H9 (cell line): Measurements from ENCODE around the gene AACS. TPM values are rescaled to one million over a fixed set of nuclear protein-coding genes. Genes with fewer than 3 reads are reported as not detected.
A peak's percentile ranks its signal among the peaks of the same experiment; 100 is the strongest.

ENCODE experiments used
- DNase-seq: peaks from one replicate; pipeline ENCODE4 v3.0.0-alpha.2; 2017
- H2AFZ ChIP-seq: one replicate; pipeline ENCODE4 v1.6.1; 2013; ENCODE audit warnings: mild to moderate bottlenecking, low read length, control low read depth, moderate library complexity
- H2AK5ac ChIP-seq: 2 replicates; pipeline ENCODE4 v1.6.1; 2013; ENCODE audit warnings: low read length, control low read depth, mixed read lengths; ENCODE audit not compliant: insufficient read length
- H2BK120ac ChIP-seq: one replicate; pipeline ENCODE4 v1.6.1; 2013; ENCODE audit warnings: low read depth, mild to moderate bottlenecking, low read length, control low read depth, inconsistent platforms; ENCODE audit not compliant: poor library complexity, severe bottlenecking
- H2BK12ac ChIP-seq: 2 replicates; pipeline ENCODE4 v1.6.1; 2013; ENCODE audit warnings: low read length, control low read depth, mixed read lengths, low read depth; ENCODE audit not compliant: insufficient read length
- H2BK15ac ChIP-seq: 2 replicates; pipeline ENCODE4 v1.6.1; 2013; ENCODE audit warnings: low read depth, low read length, control low read depth
- H2BK20ac ChIP-seq: one replicate; pipeline ENCODE4 v1.6.1; 2013; ENCODE audit warnings: low read depth, mild to moderate bottlenecking, low read length, control low read depth, inconsistent platforms; ENCODE audit not compliant: poor library complexity, severe bottlenecking
- H2BK5ac ChIP-seq: 2 replicates; pipeline ENCODE4 v1.6.1; 2013; ENCODE audit warnings: low read length, control low read depth, mixed read lengths; ENCODE audit not compliant: insufficient read length
- H3K14ac ChIP-seq: 2 replicates; pipeline ENCODE4 v1.6.1; 2013; ENCODE audit warnings: low read length, control low read depth; ENCODE audit not compliant: insufficient read depth
- H3K18ac ChIP-seq: 2 replicates; pipeline ENCODE4 v1.6.1; 2013; ENCODE audit warnings: low read depth, mild to moderate bottlenecking, mixed read lengths, low read length, control low read depth; ENCODE audit not compliant: insufficient read length
- H3K23ac ChIP-seq: 2 replicates; pipeline ENCODE4 v1.6.1; 2013; ENCODE audit warnings: low read length, control low read depth, mixed read lengths, low read depth; ENCODE audit not compliant: insufficient read length
- H3K23me2 ChIP-seq: 2 replicates; pipeline ENCODE4 v1.6.1; 2013; ENCODE audit warnings: low read depth, mild to moderate bottlenecking, mixed read lengths, low read length, control low read depth; ENCODE audit not compliant: insufficient read length, poor library complexity, severe bottlenecking
- H3K27ac ChIP-seq: 2 replicates; pipeline ENCODE4 v1.5.1; 2013; ENCODE audit warnings: low read length, control low read depth, mixed read lengths, low read depth; ENCODE audit not compliant: insufficient read length
- H3K27me3 ChIP-seq: 2 replicates; pipeline ENCODE4 v1.6.1; 2013; ENCODE audit warnings: low read length, control low read depth, inconsistent platforms; ENCODE audit not compliant: insufficient read depth
- H3K4ac ChIP-seq: 2 replicates; pipeline ENCODE4 v1.6.1; 2013; ENCODE audit warnings: low read depth, mild to moderate bottlenecking, control low read depth, inconsistent platforms, low read length, moderate library complexity
- H3K4me1 ChIP-seq: 2 replicates; pipeline ENCODE4 v1.6.1; 2013; ENCODE audit warnings: low read length, control low read depth, inconsistent platforms; ENCODE audit not compliant: insufficient read depth
- H3K4me2 ChIP-seq: 2 replicates; pipeline ENCODE4 v1.6.1; 2013; ENCODE audit warnings: low read length, control low read depth, mixed read lengths; ENCODE audit not compliant: insufficient read length, insufficient read depth
- H3K56ac ChIP-seq: 2 replicates; pipeline ENCODE4 v1.6.1; 2013; ENCODE audit warnings: low read depth, mild to moderate bottlenecking, mixed read lengths, low read length, control low read depth; ENCODE audit not compliant: insufficient read length
- H3K79me1 ChIP-seq: 2 replicates; pipeline ENCODE4 v1.6.1; 2013; ENCODE audit warnings: low read depth, mild to moderate bottlenecking, moderate library complexity, low read length, control low read depth, inconsistent platforms; ENCODE audit not compliant: insufficient read depth, poor library complexity, severe bottlenecking
- H3K79me2 ChIP-seq: 2 replicates; pipeline ENCODE4 v1.6.1; 2013; ENCODE audit warnings: low read length, control low read depth, inconsistent platforms; ENCODE audit not compliant: insufficient read depth
- H3K9ac ChIP-seq: 2 replicates; pipeline ENCODE4 v1.6.1; 2013; ENCODE audit warnings: low read length, control low read depth, mixed read lengths; ENCODE audit not compliant: insufficient read length; ENCODE audit errors: extremely low read depth
- H3K9me3 ChIP-seq: one replicate; pipeline ENCODE4 v1.6.1; 2013; ENCODE audit warnings: low read depth, low read length, inconsistent platforms; ENCODE audit not compliant: control insufficient read depth
- H3T11ph ChIP-seq: one replicate; pipeline ENCODE4 v1.6.1; 2013; ENCODE audit warnings: mild to moderate bottlenecking, low read length, control low read depth, inconsistent platforms
- H4K20me1 ChIP-seq: one replicate; pipeline ENCODE4 v1.6.1; 2013; ENCODE audit not compliant: control insufficient read depth, insufficient read length, insufficient read depth
- H4K5ac ChIP-seq: 2 replicates; pipeline ENCODE4 v1.6.1; 2013; ENCODE audit warnings: low read depth, mild to moderate bottlenecking, mixed read lengths, low read length, control low read depth; ENCODE audit not compliant: insufficient read length
- H4K8ac ChIP-seq: replicated peaks from 2 replicates; pipeline ENCODE4 v1.6.1; 2013; ENCODE audit warnings: low read length, control low read depth, mixed read lengths, low read depth; ENCODE audit not compliant: insufficient read length
- H4K91ac ChIP-seq: 2 replicates; pipeline ENCODE4 v1.6.1; 2013; ENCODE audit warnings: low read depth, mild to moderate bottlenecking, moderate library complexity, mixed read lengths, low read length, control low read depth; ENCODE audit not compliant: insufficient read length
- H3K27ac Mint-ChIP-seq, 3 experiments: 2 replicates in 2 of 3; 3 replicates in 1 of 3; pipeline ENCODE4 v1.8.0; 2020 to 2021; ENCODE audit warnings: mixed read lengths in 3 of 3, mild to moderate bottlenecking in 1 of 3, moderate library complexity in 1 of 3
- H3K27me3 Mint-ChIP-seq: 2 replicates; pipeline ENCODE4 v1.8.0; 2021; ENCODE audit warnings: low read depth, mild to moderate bottlenecking, moderate library complexity, mixed read lengths
- H3K36me3 Mint-ChIP-seq, 3 experiments: 2 replicates in 2 of 3; 3 replicates in 1 of 3; pipeline ENCODE4 v1.8.0; 2020 to 2021; ENCODE audit warnings: low read depth in 3 of 3, mixed read lengths in 3 of 3; ENCODE audit not compliant: insufficient read depth in 1 of 3
- H3K4me1 Mint-ChIP-seq, 2 experiments: 2 replicates each; pipeline ENCODE4 v1.8.0; 2020; ENCODE audit warnings: mixed read lengths in 2 of 2
- H3K4me3 Mint-ChIP-seq, 2 experiments: 2 replicates in 1 of 2; 3 replicates in 1 of 2; pipeline ENCODE4 v1.8.0; 2020 to 2021; ENCODE audit warnings: mild to moderate bottlenecking in 2 of 2, mixed read lengths in 2 of 2, moderate library complexity in 1 of 2
- H3K9me3 Mint-ChIP-seq, 2 experiments: 2 replicates in 1 of 2; 3 replicates in 1 of 2; pipeline ENCODE4 v1.8.0; 2020; ENCODE audit warnings: mild to moderate bottlenecking in 2 of 2, mixed read lengths in 2 of 2, moderate library complexity in 1 of 2
- CTCF ChIP-seq: fragments of 200-600 bp; sonication (generic); conservative IDR thresholded peaks from 3 replicates; pipeline ENCODE4 v1.8.0; 2021; ENCODE audit warnings: antibody characterized with exemption, mild to moderate bottlenecking
- WGBS: extraction: QIAGEN DNeasy Blood & Tissue Kit; methylation state at CpG from one replicate; pipeline ENCODE4 v1.1.7; 2013; ENCODE audit warnings: missing lambda C conversion rate, low lambda C conversion rate, mixed read lengths; ENCODE audit not compliant: insufficient read length; ENCODE audit errors: extremely low coverage; 5-methylcytosine and 5-hydroxymethylcytosine counted together
- total RNA-seq: library from RNA; stranded (reverse); gene quantifications from 2 replicates; pipeline ENCODE4 v1.2.1, GENCODE V29; 2021

AACS gene
- total RNA-seq, 1 experiment from 2014 or later: 35.0 TPM

- H4K91ac ChIP-seq: no peak overlapping the region
- no peak overlapping the region for H2BK20ac ChIP-seq
- no CpG with 5 or more reads among the region's 12 CpGs for WGBS
- no peaks in the 10 kb centered on the region for H3K27me3 ChIP-seq
- no peak overlapping the region for H3K23ac ChIP-seq
- no peak overlapping the region for H2BK5ac ChIP-seq
- Mint-ChIP-seq H3K9me3 (no peaks in the 10 kb centered on the region), H3K27me3 (no peaks in the 10 kb centered on the region), H3K36me3 (peaks cover 16 to 33% (median 25%) of the 10 kb centered on the region in 3 experiments), H3K4me3 (no peak overlapping the region; a peak in 1 of 5 replicates), H3K27ac (peak overlapping the region in 2 of 3 experiments; percentile 44 to 50; a peak in 4 of 7 replicates), H3K4me1 (peaks cover 17 to 18% of the 10 kb centered on the region in 2 experiments)
- H3K79me1 ChIP-seq: peaks cover 7% of the 10 kb centered on the region
- H3T11ph ChIP-seq: no peak overlapping the region
- H4K8ac ChIP-seq: no peak overlapping the region
- no peak overlapping the region for H3K4me2 ChIP-seq
- H3K18ac ChIP-seq: no peak overlapping the region
- H4K20me1 ChIP-seq: no peaks in the 10 kb centered on the region
- H3K9ac ChIP-seq: no peak overlapping the region
- DNase-seq: no peak
- no peaks in the 10 kb centered on the region for H3K23me2 ChIP-seq
- peaks cover 12% of the 10 kb centered on the region; the same call in 1 of the 2 replicates for H3K79me2 ChIP-seq
- no peaks in the 10 kb centered on the region for H3K9me3 ChIP-seq
- no peak for TF ChIP-seq CTCF
- H2AK5ac ChIP-seq: no peak overlapping the region
- H3K27ac ChIP-seq: no peak overlapping the region
- H2BK15ac ChIP-seq: no peak overlapping the region
- H2BK12ac ChIP-seq: no peak overlapping the region
- H3K4ac ChIP-seq: no peak overlapping the region
- no peak overlapping the region for H3K56ac ChIP-seq
- H3K4me1 ChIP-seq: peaks cover 3% of the 10 kb centered on the region; the same call in 1 of the 2 replicates
- no peak overlapping the region for H2BK120ac ChIP-seq
- no peak overlapping the region for H2AFZ ChIP-seq
- no peak overlapping the region for H4K5ac ChIP-seq
- no peak overlapping the region for H3K14ac ChIP-seq
Measured at GRCh38 chr12:125071456-125071855, 6.2 kb downstream of the AACS start.
